K562 (cell line): ENCODE data around the gene MAGI2. TPM values are rescaled to one million over a fixed set of nuclear protein-coding genes. Genes with fewer than 3 reads are reported as not detected.

Experiments used
- ATAC-seq: fragments of 200-7000 bp; cut with Tn5 transposase; 3 replicates; pipeline ENCODE4 v1.9.1; 2020; ENCODE audit warnings: moderate library complexity
- BruUV-seq: library from RNA; stranded (reverse); fragments of 400-500 nt; replicated peaks from 2 replicates; lab custom pipeline; 2021; lab: Mats Ljungman, UMichigan
- CTCF ChIA-PET: fragments of 300-600 bp; formaldehyde crosslinking; extraction: SDS; loops from one replicate; lab custom pipeline; 2021; ENCODE audit warnings: low intra/inter-chr PET ratio; lab: Yijun Ruan, JAX
- POLR2A ChIA-PET: fragments of 300-600, 350-650 bp; sonication (Branson Sonifier 250); formaldehyde crosslinking; extraction: SDS; loops from one replicate; lab custom pipeline; 2021; ENCODE audit warnings: antibody characterized with exemption, inconsistent platforms; lab: Yijun Ruan, JAX
- DNase-seq, 4 experiments: peaks; one replicate each; pipeline versions ENCODE4 v3.0.0 to v3.0.0-alpha.2; 2011 to 2018; ENCODE audit warnings: low spot score in 3 of 4, mixed read lengths in 3 of 4; ENCODE audit errors: extremely low read depth in 1 of 4
- FAIRE-seq: peaks from 2 replicates; lab custom pipeline; 2011; peaks lifted over from hg19 to GRCh38; lab: Jason Lieb, UNC
- H2AFZ ChIP-seq: 2 replicates; pipeline ENCODE4 v1.6.0; 2011; ENCODE audit warnings: low read depth, low read length, control low read depth, inconsistent platforms
- H3K27ac ChIP-seq: fragments of 200-600 bp; 3 replicates; pipeline ENCODE4 v1.8.0; 2011; ENCODE audit warnings: low read depth, mild to moderate bottlenecking, control low read depth, inconsistent platforms, low read length, moderate library complexity, mixed read lengths; ENCODE audit errors: extremely low read depth
- H3K27me3 ChIP-seq, 2 experiments: fragments of 300-600 bp in 1 of 2; 2 replicates in 1 of 2; 3 replicates in 1 of 2; pipeline versions ENCODE4 v1.6.0 to v1.8.0; 2011; ENCODE audit warnings: inconsistent platforms in 2 of 2, low read length in 2 of 2, mild to moderate bottlenecking in 1 of 2, mixed read lengths in 1 of 2, moderate library complexity in 1 of 2; ENCODE audit not compliant: control insufficient read depth in 2 of 2, insufficient read depth in 2 of 2
- H3K36me3 ChIP-seq: fragments of 300-600 bp; 3 replicates; pipeline ENCODE4 v1.8.0; 2011; ENCODE audit warnings: mild to moderate bottlenecking, low read length, inconsistent platforms; ENCODE audit not compliant: control insufficient read depth, insufficient read depth
- H3K4me1 ChIP-seq, 2 experiments: fragments of 200-600 bp in 1 of 2; replicated peaks in 1 of 2; 2 replicates in 1 of 2; 3 replicates in 1 of 2; pipeline versions ENCODE4 v1.5.1 to v1.8.0; 2011; ENCODE audit warnings: inconsistent platforms in 2 of 2, low read length in 2 of 2, mild to moderate bottlenecking in 1 of 2, mixed read lengths in 1 of 2, moderate library complexity in 1 of 2; ENCODE audit not compliant: control insufficient read depth in 2 of 2, insufficient read depth in 2 of 2
- H3K4me2 ChIP-seq: 2 replicates; pipeline ENCODE4 v1.6.1; 2011; ENCODE audit warnings: low read length, control low read depth, inconsistent platforms, mixed read lengths; ENCODE audit not compliant: insufficient read depth
- H3K4me3 ChIP-seq: fragments of 200-600 bp; sonication (generic), shearing (Covaris generic); 2 replicates; pipeline ENCODE4 v1.5.1; 2016; ENCODE audit warnings: control low read depth, inconsistent platforms
- H3K79me2 ChIP-seq: fragments of 200-600 bp; 3 replicates; pipeline ENCODE4 v1.8.0; 2011; ENCODE audit warnings: low read length, inconsistent platforms; ENCODE audit not compliant: control insufficient read depth, insufficient read depth
- H3K9ac ChIP-seq, 2 experiments: 2 replicates each; pipeline versions ENCODE4 v1.6.0 to v1.6.1; 2011; ENCODE audit warnings: low read depth in 2 of 2, low read length in 2 of 2, control low read depth in 1 of 2, inconsistent platforms in 1 of 2, mild to moderate bottlenecking in 1 of 2, mixed read lengths in 1 of 2; ENCODE audit not compliant: insufficient read depth in 1 of 2
- H3K9me1 ChIP-seq: one replicate; pipeline ENCODE4 v1.6.0; 2011; ENCODE audit warnings: inconsistent platforms, mild to moderate bottlenecking, low read length, moderate library complexity; ENCODE audit not compliant: control insufficient read depth, insufficient read depth
- H3K9me3 ChIP-seq: replicated peaks from 2 replicates; pipeline ENCODE4 v1.5.1; 2011; ENCODE audit warnings: low read depth, low read length, inconsistent platforms; ENCODE audit not compliant: control insufficient read depth, insufficient read depth
- H4K20me1 ChIP-seq: replicated peaks from 2 replicates; pipeline ENCODE4 v1.6.1; 2011; ENCODE audit warnings: low read length, inconsistent platforms, mixed read lengths; ENCODE audit not compliant: control insufficient read depth, insufficient read depth
- ADNP ChIP-seq: fragments of 200-800 bp; sonication (Bioruptor generic); IDR thresholded peaks from 2 replicates; pipeline ENCODE4 v1.6.1; 2016; ENCODE audit warnings: missing genetic modification characterization, missing compliant biosample characterization
- CHD4 ChIP-seq: fragments of 200-600 bp; sonication (generic); IDR thresholded peaks from 3 replicates; pipeline ENCODE4 v1.6.1; 2012; ENCODE audit warnings: low read depth, mild to moderate bottlenecking, mixed read lengths, low read length, inconsistent platforms; ENCODE audit not compliant: insufficient read depth, insufficient replicate concordance, poor library complexity, severe bottlenecking
- CXXC5 ChIP-seq: fragments of 250-450 bp; sonication (Bioruptor Pico); IDR thresholded peaks from 2 replicates; pipeline ENCODE4 v1.8.0; 2022; ENCODE audit warnings: inconsistent platforms, mild to moderate bottlenecking, moderate library complexity
- HDGF ChIP-seq: fragments of 450-650 bp; IDR thresholded peaks from 2 replicates; pipeline ENCODE4 v1.6.1; 2016
- HNRNPUL1 ChIP-seq: fragments of 200-400 bp; formaldehyde crosslinking; IDR thresholded peaks from 2 replicates; pipeline ENCODE4 v1.6.1; 2017; ENCODE audit warnings: low read length
- KDM4B ChIP-seq, 2 experiments: fragments of 450-650 bp in 1 of 2; sonication (generic) in 1 of 2; IDR thresholded peaks; 2 replicates each; pipeline ENCODE4 v1.6.1; 2016 to 2017; ENCODE audit warnings: borderline replicate concordance in 2 of 2, antibody characterized with exemption in 1 of 2, low read depth in 1 of 2, mild to moderate bottlenecking in 1 of 2
- MCM2 ChIP-seq: fragments of 450-650 bp; IDR thresholded peaks from 2 replicates; pipeline ENCODE4 v1.6.1; 2017; ENCODE audit warnings: low read depth, mild to moderate bottlenecking
- NR4A1 ChIP-seq, 2 experiments: fragments of 250-450 bp in 1 of 2; fragments of 450-650 bp in 1 of 2; sonication (Bioruptor Pico) in 1 of 2; IDR thresholded peaks; 2 replicates each; pipeline versions ENCODE4 v1.4.0 to v1.6.1; 2016 to 2020; ENCODE audit warnings: mild to moderate bottlenecking in 2 of 2, missing compliant biosample characterization in 1 of 2, missing genetic modification characterization in 1 of 2, moderate library complexity in 1 of 2
- PURB ChIP-seq: sonication (generic); formaldehyde crosslinking; IDR thresholded peaks from 2 replicates; pipeline ENCODE4 v1.9.0; 2021; ENCODE audit warnings: low read depth, mild to moderate bottlenecking, missing genetic modification reagents
- RAD21 ChIP-seq, 2 experiments: fragments of 250-450 bp in 1 of 2; fragments of 450-650 bp in 1 of 2; sonication (Bioruptor Pico) in 1 of 2; formaldehyde crosslinking in 1 of 2; IDR thresholded peaks in 1 of 2; conservative IDR thresholded peaks in 1 of 2; 2 replicates each; pipeline versions ENCODE4 v1.4.0 to v1.8.0; 2020 to 2022; ENCODE audit warnings: mild to moderate bottlenecking in 2 of 2, moderate library complexity in 1 of 2
- ZNF699 ChIP-seq: fragments of 250-450 bp; sonication (Bioruptor Pico); IDR thresholded peaks from 2 replicates; pipeline ENCODE4 v1.8.0; 2021; ENCODE audit warnings: mild to moderate bottlenecking, moderate library complexity; ENCODE audit not compliant: insufficient replicate concordance
- ZNF778 ChIP-seq: fragments of 450-650 bp; formaldehyde crosslinking; IDR thresholded peaks from 2 replicates; pipeline ENCODE4 v1.4.0; 2020; ENCODE audit warnings: mild to moderate bottlenecking, moderate library complexity
- ZSCAN32 ChIP-seq: fragments of 450-650 bp; formaldehyde crosslinking; IDR thresholded peaks from 2 replicates; pipeline ENCODE4 v1.4.0; 2020; ENCODE audit warnings: mild to moderate bottlenecking, moderate library complexity
- WGBS: fragments of 100-300 bp; shearing (Covaris generic); methylation state at CpG from one replicate; pipeline ENCODE4 v1.1.6; 2016; ENCODE audit warnings: low coverage, mixed read lengths; ENCODE audit not compliant: insufficient coverage; ENCODE audit errors: missing lambda C conversion rate; 5-methylcytosine and 5-hydroxymethylcytosine counted together
- in situ Hi-C: fragments of 300-500 bp; cut with MboI; formaldehyde crosslinking; loops from 4 replicates; pipeline ENCODE4 v1.15.0; 2018; ENCODE audit warnings: inconsistent platforms, mixed read lengths
- intact Hi-C: fragments of 100-400 bp; cut with micrococcal nuclease; formaldehyde crosslinking; loops from 2 replicates; pipeline ENCODE4 v1.14.2; 2022
- polyA plus RNA-seq, 8 experiments: library from polyadenylated mRNA; depleted of rRNA in 4 of 8; stranded (reverse) in 5 of 8; unstranded in 3 of 8; fragments of >200 nt; fragmentation: Nextera tagmentation in 2 of 8; fragmentation: Illumina TruSeq in 1 of 8; extraction: Ambion mirVana in 2 of 8; extraction: Trizol in 1 of 8; gene quantifications; 2 replicates each; pipeline versions ENCODE4 v1.2.1 to v1.2.3, GENCODE V29; 2011 to 2014; ENCODE audit warnings: inconsistent platforms in 1 of 8, missing spikeins in 1 of 8
- total RNA-seq, 7 experiments: library from RNA; depleted of rRNA in 6 of 7; stranded (reverse); fragments of >200 nt in 6 of 7; fragmentation: Illumina TruSeq in 2 of 7; extraction: Trizol in 2 of 7; gene quantifications; 2 replicates each; pipeline versions ENCODE4 v1.2.1 to v1.2.3, GENCODE V29; 2011 to 2021; ENCODE audit warnings: low replicate concordance in 1 of 7
- TF ChIP-seq, protein P1 (sequence below), 2 experiments: IDR thresholded peaks; 2 replicates each; pipeline ENCODE4 v1.6.1; 2011; ENCODE audit warnings: borderline replicate concordance in 1 of 2, control low read depth in 1 of 2, low read depth in 1 of 2, low read length in 1 of 2, mild to moderate bottlenecking in 1 of 2, mixed read lengths in 1 of 2, moderate library complexity in 1 of 2; ENCODE audit not compliant: insufficient read depth in 1 of 2, insufficient read length in 1 of 2, poor library complexity in 1 of 2, severe bottlenecking in 1 of 2; ENCODE audit errors: extremely low read depth in 1 of 2
- TF ChIP-seq, protein P2 (sequence below): sonication (generic); formaldehyde crosslinking; IDR thresholded peaks from 2 replicates; pipeline ENCODE4 v1.5.0; 2020; ENCODE audit warnings: missing genetic modification reagents
- TF ChIP-seq, protein P3 (sequence below), 2 experiments: IDR thresholded peaks; 2 replicates each; pipeline ENCODE4 v1.6.1; 2012; ENCODE audit warnings: improper control_type of control experiment in 2 of 2, low read depth in 2 of 2, low read length in 2 of 2, borderline replicate concordance in 1 of 2

The MAGI2 gene
- total and polyA plus RNA-seq, 9 of the 15 experiments (the other 6 are each of a cell fraction or from before 2014, with no cell fraction given): 0.27 to 1.4 (median 0.70) TPM

DNA sequence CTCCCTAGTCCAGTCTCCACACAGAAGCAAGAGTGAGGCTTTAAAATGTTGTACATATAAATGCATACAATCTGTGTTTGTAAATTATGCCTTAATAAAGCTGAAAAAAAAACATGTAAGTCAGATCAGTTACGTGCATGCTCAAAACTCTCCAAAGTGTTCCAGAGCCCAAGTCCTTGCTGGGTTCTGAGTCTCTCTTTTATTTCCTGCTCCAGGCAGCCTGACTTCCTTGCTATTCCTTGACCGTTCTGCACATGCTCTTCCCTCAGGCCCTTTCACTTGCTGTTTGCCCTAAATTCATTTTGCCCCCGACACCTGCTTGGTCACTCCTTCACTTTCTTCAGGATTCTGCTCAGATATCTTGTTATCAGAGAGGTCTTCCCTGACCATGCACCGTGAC is 884.8 kb downstream of the MAGI2 start (continued):
- TF ChIP-seq CHD4 (no peak), CXXC5 (CRISPR knock-in tag) (no peak), ZNF778 (no peak), ZSCAN32 (no peak)

DNA sequence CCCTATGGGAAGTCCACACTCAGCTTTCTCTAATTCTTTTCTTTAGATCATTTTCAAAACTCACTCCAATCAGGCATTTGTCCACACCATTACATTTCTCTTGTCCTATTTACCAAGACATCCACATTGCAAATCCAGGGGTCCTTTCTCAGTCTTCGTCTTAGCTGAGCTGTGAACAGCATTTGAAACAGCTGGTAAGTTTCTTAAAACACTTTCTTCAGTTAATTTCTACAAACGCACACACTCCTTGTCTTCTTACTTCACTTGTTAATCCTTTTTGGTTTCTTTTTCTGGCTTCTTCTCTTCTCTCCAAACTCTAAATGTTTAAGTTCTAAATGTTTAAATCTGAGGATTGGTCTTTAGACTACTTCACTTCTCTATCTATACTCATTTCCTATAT is 885.6 kb downstream of the MAGI2 start:
- Histone ChIP-seq H3K9ac (no peak overlapping the region), H3K9me1 (no peaks in the 10 kb centered on the region), H2AFZ (no peak overlapping the region), H3K9me3 (no peaks in the 10 kb centered on the region), H3K4me1 (no peaks in the 10 kb centered on the region), H3K4me3 (no peak overlapping the region), H3K27ac (no peak overlapping the region), H3K36me3 (no peaks in the 10 kb centered on the region), H3K4me2 (no peak overlapping the region), H3K79me2 (no peaks in the 10 kb centered on the region), H4K20me1 (no peaks in the 10 kb centered on the region), H3K27me3 (no peaks in the 10 kb centered on the region)
- ChIA-PET POLR2A (no interaction called here), CTCF (no interaction called here)
- WGBS: 0% methylated on average over 2 of the region's 2 CpGs
- no TSS peak for BruUV-seq
- in situ Hi-C loops: no loop called here
- ATAC-seq (no peak), FAIRE-seq (no peak), DNase-seq (no peak)
- intact Hi-C loops: no loop called here
- TF ChIP-seq PURB: no peak
- TF ChIP-seq KDM4B (IDR thresholded peaks at IDR 0.05; ENCODE audit: borderline replicate concordance in 2 of 2, low read depth in 1 of 2): no peak
- no peak for TF ChIP-seq MCM2
- TF ChIP-seq HNRNPUL1: no peak
- TF ChIP-seq ZNF699: no peak
- TF ChIP-seq, protein P1, sequence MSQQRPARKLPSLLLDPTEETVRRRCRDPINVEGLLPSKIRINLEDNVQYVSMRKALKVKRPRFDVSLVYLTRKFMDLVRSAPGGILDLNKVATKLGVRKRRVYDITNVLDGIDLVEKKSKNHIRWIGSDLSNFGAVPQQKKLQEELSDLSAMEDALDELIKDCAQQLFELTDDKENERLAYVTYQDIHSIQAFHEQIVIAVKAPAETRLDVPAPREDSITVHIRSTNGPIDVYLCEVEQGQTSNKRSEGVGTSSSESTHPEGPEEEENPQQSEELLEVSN (IDR thresholded peaks at IDR 0.05; ENCODE audit: borderline replicate concordance in 1 of 2, extremely low read depth in 1 of 2, insufficient read depth in 1 of 2, insufficient read length in 1 of 2, low read depth in 1 of 2, low read length in 1 of 2, poor library complexity in 1 of 2, severe bottlenecking in 1 of 2): no peak
- no peak for TF ChIP-seq NR4A1 (CRISPR knock-in tag; IDR thresholded peaks at IDR 0.05)
- no peak for TF ChIP-seq NR4A1 (tag; IDR thresholded peaks at IDR 0.05)
- TF ChIP-seq, protein P2, sequence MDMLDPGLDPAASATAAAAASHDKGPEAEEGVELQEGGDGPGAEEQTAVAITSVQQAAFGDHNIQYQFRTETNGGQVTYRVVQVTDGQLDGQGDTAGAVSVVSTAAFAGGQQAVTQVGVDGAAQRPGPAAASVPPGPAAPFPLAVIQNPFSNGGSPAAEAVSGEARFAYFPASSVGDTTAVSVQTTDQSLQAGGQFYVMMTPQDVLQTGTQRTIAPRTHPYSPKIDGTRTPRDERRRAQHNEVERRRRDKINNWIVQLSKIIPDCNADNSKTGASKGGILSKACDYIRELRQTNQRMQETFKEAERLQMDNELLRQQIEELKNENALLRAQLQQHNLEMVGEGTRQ (CRISPR knock-in tag): no peak
- TF ChIP-seq HDGF: no peak
- TF ChIP-seq, protein P3, sequence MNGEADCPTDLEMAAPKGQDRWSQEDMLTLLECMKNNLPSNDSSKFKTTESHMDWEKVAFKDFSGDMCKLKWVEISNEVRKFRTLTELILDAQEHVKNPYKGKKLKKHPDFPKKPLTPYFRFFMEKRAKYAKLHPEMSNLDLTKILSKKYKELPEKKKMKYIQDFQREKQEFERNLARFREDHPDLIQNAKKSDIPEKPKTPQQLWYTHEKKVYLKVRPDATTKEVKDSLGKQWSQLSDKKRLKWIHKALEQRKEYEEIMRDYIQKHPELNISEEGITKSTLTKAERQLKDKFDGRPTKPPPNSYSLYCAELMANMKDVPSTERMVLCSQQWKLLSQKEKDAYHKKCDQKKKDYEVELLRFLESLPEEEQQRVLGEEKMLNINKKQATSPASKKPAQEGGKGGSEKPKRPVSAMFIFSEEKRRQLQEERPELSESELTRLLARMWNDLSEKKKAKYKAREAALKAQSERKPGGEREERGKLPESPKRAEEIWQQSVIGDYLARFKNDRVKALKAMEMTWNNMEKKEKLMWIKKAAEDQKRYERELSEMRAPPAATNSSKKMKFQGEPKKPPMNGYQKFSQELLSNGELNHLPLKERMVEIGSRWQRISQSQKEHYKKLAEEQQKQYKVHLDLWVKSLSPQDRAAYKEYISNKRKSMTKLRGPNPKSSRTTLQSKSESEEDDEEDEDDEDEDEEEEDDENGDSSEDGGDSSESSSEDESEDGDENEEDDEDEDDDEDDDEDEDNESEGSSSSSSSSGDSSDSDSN (IDR thresholded peaks at IDR 0.05; ENCODE audit: borderline replicate concordance in 1 of 2, low read depth in 2 of 2, low read length in 2 of 2): no peak
- no peak for TF ChIP-seq ADNP (tag)
- no peak for TF ChIP-seq RAD21 (CRISPR knock-in tag; conservative IDR thresholded peaks at IDR 0.05 in 1 of 2, IDR thresholded peaks at IDR 0.05 in 1 of 2)
